Measurements from ENCODE around the gene CACFD1. TPM values are rescaled to one million over a fixed set of nuclear protein-coding genes. Genes with fewer than 3 reads are reported as not detected.

The CACFD1 gene
- total and polyA plus RNA-seq, 10 donors = 4.7 to 14.2 (median 11.9) TPM

DNA sequence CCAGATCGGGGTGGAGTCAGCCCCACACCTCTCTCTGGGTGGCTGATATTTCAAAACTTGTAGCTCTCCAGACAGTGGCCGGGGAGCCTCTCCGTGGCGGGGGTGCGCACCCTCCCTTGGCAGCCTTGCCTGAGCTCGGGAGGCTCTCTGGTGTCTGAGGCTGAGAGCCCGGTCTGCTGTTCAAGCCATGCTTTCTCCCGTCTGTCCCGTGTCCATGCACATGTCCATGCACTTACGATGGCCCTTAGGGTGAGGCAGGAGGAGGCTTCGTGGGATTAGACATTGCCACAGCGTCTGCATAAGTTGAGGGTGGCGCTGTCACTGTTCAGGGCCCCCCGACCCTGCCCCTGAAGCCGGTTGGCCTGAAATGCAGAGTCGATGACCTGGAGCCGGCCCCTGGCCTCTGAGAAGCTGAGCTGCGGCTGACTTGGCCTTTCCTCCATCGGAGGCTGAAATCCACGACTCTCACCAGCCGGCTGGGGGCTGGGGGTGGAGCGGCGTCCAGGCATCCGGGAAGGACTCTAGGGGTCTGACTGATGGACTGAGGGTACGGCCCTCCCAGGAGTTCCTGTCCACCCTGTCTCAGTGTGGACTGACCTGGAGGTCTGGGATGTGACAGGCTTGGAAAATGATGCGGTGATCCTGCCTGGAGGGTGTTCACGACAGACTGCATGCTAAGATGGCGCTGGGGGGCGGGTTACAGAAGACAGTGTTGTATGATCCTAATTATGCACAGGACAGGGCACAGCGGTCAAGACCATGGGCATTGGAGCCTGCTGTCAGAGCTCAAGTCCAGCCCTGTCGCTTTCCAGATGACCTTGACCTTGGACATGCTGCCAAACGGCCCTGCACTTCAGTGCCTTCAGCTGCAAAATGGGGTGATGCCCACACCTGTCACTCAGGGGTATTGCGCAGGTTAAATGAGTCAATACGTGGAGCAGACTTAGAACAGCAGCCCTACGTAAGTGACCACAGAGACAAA lies 37.4 kb downstream of the CACFD1 start:
- WGBS, 5 donors = 73 to 84% (median 78%) methylated on average over 18 to 35 of the region's 35 CpGs

GRCh38 chr9:133499132-133499891 lies 39.5 kb downstream of the CACFD1 start:
- H3K9me3 ChIP-seq = peaks cover 3 to 26% (median 22%) of the 10 kb centered on the region in 8 donors
- H3K36me3 ChIP-seq = no peaks in the 10 kb centered on the region
- peaks cover 0 to 7% (median 5%) of the 10 kb centered on the region in 6 donors for H3K4me1 ChIP-seq
- no peak overlapping the region for H3K4me3 ChIP-seq
- H3K27me3 ChIP-seq (replicated peaks in 1 of 7) = peaks cover 0 to 12% (median 0%) of the 10 kb centered on the region in 7 donors
- WGBS, 5 donors = 66 to 76% (median 72%) methylated on average over 14 to 19 of the region's 19 CpGs
- intact Hi-C loops (cut with DNase I; ENCODE audit: low total_unique reads) = no loop called here
- no peak for DNase-seq
- TF ChIP-seq CTCF (IDR thresholded peaks at IDR 0.05 in 8 of 11, conservative IDR thresholded peaks at IDR 0.05 in 3 of 11) (peak in 3 of 11 experiments; percentile 9 to 21 (median 15)), POLR2A (IDR thresholded peaks at IDR 0.05) (no peak), POLR2AphosphoS5 (IDR thresholded peaks at IDR 0.05) (peak; percentile 80 to 92 (median 89))
- peak overlapping the region in 5 of 8 donors; percentile 65 to 75 (median 74) for H3K27ac ChIP-seq

More for the DNA sequence above, 37.4 kb downstream of the CACFD1 start:
- TF ChIP-seq POLR2A (IDR thresholded peaks at IDR 0.05) (no peak), POLR2AphosphoS5 (IDR thresholded peaks at IDR 0.05) (no peak), CTCF (IDR thresholded peaks at IDR 0.05 in 8 of 11, conservative IDR thresholded peaks at IDR 0.05 in 3 of 11) (no peak)
- Histone ChIP-seq H3K27ac (peak overlapping the region in 4 of 8 donors; percentile 18 to 45 (median 33)), H3K4me1 (peaks cover 0 to 17% (median 11%) of the 10 kb centered on the region in 6 donors), H3K4me3 (no peak overlapping the region), H3K27me3 (replicated peaks in 1 of 7) (peaks cover 0 to 12% (median 0%) of the 10 kb centered on the region in 7 donors), H3K36me3 (no peaks in the 10 kb centered on the region), H3K9me3 (peaks cover 3 to 12% (median 12%) of the 10 kb centered on the region in 8 donors)
- intact Hi-C loops (cut with DNase I; ENCODE audit: low total_unique reads) = no loop called here
- no peak for DNase-seq

DNA sequence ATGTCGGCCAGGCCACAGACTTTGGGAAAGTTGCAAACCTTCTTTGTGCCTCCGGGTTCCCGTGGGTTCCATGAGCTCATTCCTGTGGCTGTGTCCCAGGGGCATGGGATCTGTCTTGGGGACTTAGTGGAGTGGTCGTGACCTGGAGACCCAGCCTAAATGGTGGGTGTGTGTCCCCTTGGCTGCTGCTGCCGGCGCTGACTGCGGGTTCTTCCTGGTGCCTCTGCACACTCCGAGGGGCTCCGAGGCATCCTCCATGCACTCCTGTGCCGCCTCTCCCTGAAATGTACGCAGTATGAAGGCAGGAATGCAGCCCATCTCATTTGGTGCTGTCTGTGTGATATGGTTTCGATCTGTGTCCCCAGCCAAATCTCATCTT lies 40.1 kb downstream of the CACFD1 start:
- no peak for DNase-seq
- 79 to 84% (median 81%) methylated on average over 12 of the region's 12 CpGs for WGBS, 5 donors
- Histone ChIP-seq H3K4me3 (no peak overlapping the region), H3K27ac (peak overlapping the region in 5 of 8 donors; percentile 65 to 75 (median 74)), H3K9me3 (peaks cover 3 to 26% (median 22%) of the 10 kb centered on the region in 8 donors), H3K36me3 (no peaks in the 10 kb centered on the region), H3K4me1 (peaks cover 0 to 7% (median 5%) of the 10 kb centered on the region in 6 donors), H3K27me3 (replicated peaks in 1 of 7) (peaks cover 0 to 12% (median 0%) of the 10 kb centered on the region in 7 donors)
- intact Hi-C loops (cut with DNase I; ENCODE audit: low total_unique reads) = no loop called here
- no peak for TF ChIP-seq POLR2AphosphoS5 (IDR thresholded peaks at IDR 0.05)
- TF ChIP-seq CTCF (IDR thresholded peaks at IDR 0.05 in 8 of 11, conservative IDR thresholded peaks at IDR 0.05 in 3 of 11) = no peak

Data from spleen (tissue), 11 donors.